ENCODE results near the gene ZNF780A.

GRCh38 chr19:40116075-40116474, 25.3 kb upstream of the ZNF780A start:
- TF ChIP-seq CTCF (IDR thresholded peaks at IDR 0.05), result no peak
- no peak for TF ChIP-seq POLR2A (IDR thresholded peaks at IDR 0.05)
